Stimulated activated CD4-positive, alpha-beta T cell treated with anti-CD3 and anti-CD28 coated beads, Interleukin-4, amount 100 ng/mL, for 24 hours (primary cell): Measurements from ENCODE around the gene NFKB1.
A peak's percentile ranks its signal among the peaks of the same experiment; 100 is the strongest.
"Not testable (repeated sequence)": the region's sequence is repeated elsewhere in the genome, so short reads cannot be mapped to it uniquely, and the experiment has no call there.

Experiments used
- DNase-seq: peaks from one replicate; pipeline ENCODE4 v3.0.0-alpha.2; 2020

Gene NFKB1

GRCh38 chr4:102500696-102501446, at the start of gene NFKB1:
Gene NFKB1, plus strand, starts transcription at chr4:102501359. Its CDS starts 24,160 bp downstream, at chr4:102525519.
- peak; percentile 89 for DNase-seq

GRCh38 chr4:102452854-102453253, 48.3 kb upstream of the NFKB1 start:
- DNase-seq, result no peak

GRCh38 chr4:102453827-102454226, 47.3 kb upstream of the NFKB1 start:
- no peak for DNase-seq

GRCh38 chr4:102454268-102454667, 46.9 kb upstream of the NFKB1 start:
- DNase-seq, result no peak

- DNase-seq, result no peak
These were observed 46.0 kb upstream of the NFKB1 start for GRCh38 chr4:102454981-102455685.

- DNase-seq, result no peak
These were observed 45.4 kb upstream of the NFKB1 start for GRCh38 chr4:102455750-102456149.

- DNase-seq, result no peak
These were observed 34.9 kb upstream of the NFKB1 start for GRCh38 chr4:102466298-102466697.

GRCh38 chr4:102469806-102470205, 31.4 kb upstream of the NFKB1 start:
- DNase-seq, result no peak

- DNase-seq, result no peak
These were observed 28.6 kb upstream of the NFKB1 start for GRCh38 chr4:102472441-102473013.

GRCh38 chr4:102473476-102473875, 27.7 kb upstream of the NFKB1 start:
- no peak for DNase-seq

- no peak for DNase-seq
These were observed 26.2 kb upstream of the NFKB1 start for GRCh38 chr4:102474736-102475504.

GRCh38 chr4:102477657-102478056, 23.5 kb upstream of the NFKB1 start:
- no peak for DNase-seq

GRCh38 chr4:102478186-102478585, 23.0 kb upstream of the NFKB1 start:
- DNase-seq, result no peak

GRCh38 chr4:102479832-102480231, 21.3 kb upstream of the NFKB1 start:
- DNase-seq, result not testable (repeated sequence)

GRCh38 chr4:102483120-102483519, 18.0 kb upstream of the NFKB1 start:
- DNase-seq, result no peak

GRCh38 chr4:102483990-102484692, 17.0 kb upstream of the NFKB1 start:
- not testable (repeated sequence) for DNase-seq

- no peak for DNase-seq
These were observed 8.5 kb upstream of the NFKB1 start for GRCh38 chr4:102492531-102493241.

GRCh38 chr4:102493257-102493656, 7.9 kb upstream of the NFKB1 start:
- no peak for DNase-seq

GRCh38 chr4:102493794-102494193, 7.4 kb upstream of the NFKB1 start:
- no peak for DNase-seq

- no peak for DNase-seq
These were observed 6.6 kb upstream of the NFKB1 start for GRCh38 chr4:102494603-102495002.

GRCh38 chr4:102497986-102498385, 3.2 kb upstream of the NFKB1 start:
- DNase-seq, result no peak

- DNase-seq, result peak; percentile 41
These were observed 835 bp upstream of the NFKB1 start for GRCh38 chr4:102500352-102500695.
